ENCODE results near the gene GNA12. TPM values are rescaled to one million over a fixed set of nuclear protein-coding genes. Genes with fewer than 3 reads are reported as not detected.
"Not testable (repeated sequence)": the region's sequence is repeated elsewhere in the genome, so short reads cannot be mapped to it uniquely, and the experiment has no call there.

GNA12 gene
- total RNA-seq, 1 experiment from 2014 or later = 35.5 TPM

DNA sequence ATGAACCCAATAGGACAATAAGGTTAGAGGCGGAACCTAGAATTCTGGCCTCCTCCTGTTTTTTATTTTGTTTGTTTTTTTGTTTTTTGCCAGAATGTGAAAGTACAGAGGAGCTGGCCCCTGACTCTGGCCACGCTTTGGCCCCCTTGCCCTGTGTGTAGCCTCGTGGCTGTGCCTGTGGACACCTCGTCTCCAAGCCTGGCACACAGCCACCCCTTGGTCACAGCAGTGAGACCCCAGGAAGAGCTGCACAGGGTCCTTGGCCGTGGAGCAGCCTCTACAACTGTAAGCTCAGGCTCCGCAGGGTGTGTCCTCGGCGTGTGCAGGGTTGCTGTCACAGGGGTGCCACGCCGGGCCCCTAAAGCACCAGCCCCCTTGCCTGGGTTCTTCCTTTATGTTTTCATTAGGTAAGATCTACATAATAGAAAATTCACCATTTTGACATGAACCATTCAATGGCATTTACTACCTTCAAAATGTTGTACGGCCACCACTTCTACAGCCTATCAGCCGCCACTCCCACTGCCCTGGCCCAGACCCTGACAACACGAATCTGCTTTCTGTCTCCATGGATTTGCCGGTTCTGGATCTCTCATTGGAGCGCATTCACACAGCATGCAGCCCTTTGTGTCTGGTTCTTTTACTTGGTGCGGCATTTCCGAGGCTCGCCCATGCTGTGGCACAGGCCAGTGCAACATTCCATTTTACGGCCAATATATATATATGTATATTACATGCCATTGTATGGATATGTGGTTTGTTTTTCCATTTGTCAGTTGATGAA lies 105.2 kb downstream of the GNA12 start:
- no peak overlapping the region for H3K4me3 ChIP-seq (ENCODE audit: low read depth, low read length, poor library complexity, severe bottlenecking)
- CTCF ChIA-PET = no interaction called here
- TF ChIP-seq, protein P1, sequence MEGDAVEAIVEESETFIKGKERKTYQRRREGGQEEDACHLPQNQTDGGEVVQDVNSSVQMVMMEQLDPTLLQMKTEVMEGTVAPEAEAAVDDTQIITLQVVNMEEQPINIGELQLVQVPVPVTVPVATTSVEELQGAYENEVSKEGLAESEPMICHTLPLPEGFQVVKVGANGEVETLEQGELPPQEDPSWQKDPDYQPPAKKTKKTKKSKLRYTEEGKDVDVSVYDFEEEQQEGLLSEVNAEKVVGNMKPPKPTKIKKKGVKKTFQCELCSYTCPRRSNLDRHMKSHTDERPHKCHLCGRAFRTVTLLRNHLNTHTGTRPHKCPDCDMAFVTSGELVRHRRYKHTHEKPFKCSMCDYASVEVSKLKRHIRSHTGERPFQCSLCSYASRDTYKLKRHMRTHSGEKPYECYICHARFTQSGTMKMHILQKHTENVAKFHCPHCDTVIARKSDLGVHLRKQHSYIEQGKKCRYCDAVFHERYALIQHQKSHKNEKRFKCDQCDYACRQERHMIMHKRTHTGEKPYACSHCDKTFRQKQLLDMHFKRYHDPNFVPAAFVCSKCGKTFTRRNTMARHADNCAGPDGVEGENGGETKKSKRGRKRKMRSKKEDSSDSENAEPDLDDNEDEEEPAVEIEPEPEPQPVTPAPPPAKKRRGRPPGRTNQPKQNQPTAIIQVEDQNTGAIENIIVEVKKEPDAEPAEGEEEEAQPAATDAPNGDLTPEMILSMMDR (conservative IDR thresholded peaks at IDR 0.05; ENCODE audit: low read depth, low read length) = no peak
- TF ChIP-seq EZH2 (IDR thresholded peaks at IDR 0.05; ENCODE audit: borderline replicate concordance, low read depth, low read length, poor library complexity, severe bottlenecking) = no peak
- no peak for DNase-seq (ENCODE audit: low spot score)
- no peaks in the 10 kb centered on the region for H3K27me3 ChIP-seq (replicated peaks; ENCODE audit: insufficient read depth, low read depth, low read length, poor library complexity)
- POLR2A ChIA-PET (ENCODE audit: low non-redundant PET) = no interaction called here
- H3K4me1 ChIP-seq (ENCODE audit: insufficient read depth, low read length, poor library complexity, severe bottlenecking) = peaks cover 9% of the 10 kb centered on the region
- H3K27ac ChIP-seq (ENCODE audit: low read depth, low read length, poor library complexity, severe bottlenecking) = no peak overlapping the region
- H3K36me3 ChIP-seq (ENCODE audit: insufficient read depth, low read length, poor library complexity, severe bottlenecking) = no peaks in the 10 kb centered on the region
- H3K9me3 ChIP-seq (ENCODE audit: low read depth, low read length, poor library complexity, severe bottlenecking) = no peaks in the 10 kb centered on the region
- intact Hi-C loops (cut with micrococcal nuclease; ENCODE audit: unreplicated experiment) = no loop called here
- no TSS peak for BruUV-seq (replicated peaks)

DNA sequence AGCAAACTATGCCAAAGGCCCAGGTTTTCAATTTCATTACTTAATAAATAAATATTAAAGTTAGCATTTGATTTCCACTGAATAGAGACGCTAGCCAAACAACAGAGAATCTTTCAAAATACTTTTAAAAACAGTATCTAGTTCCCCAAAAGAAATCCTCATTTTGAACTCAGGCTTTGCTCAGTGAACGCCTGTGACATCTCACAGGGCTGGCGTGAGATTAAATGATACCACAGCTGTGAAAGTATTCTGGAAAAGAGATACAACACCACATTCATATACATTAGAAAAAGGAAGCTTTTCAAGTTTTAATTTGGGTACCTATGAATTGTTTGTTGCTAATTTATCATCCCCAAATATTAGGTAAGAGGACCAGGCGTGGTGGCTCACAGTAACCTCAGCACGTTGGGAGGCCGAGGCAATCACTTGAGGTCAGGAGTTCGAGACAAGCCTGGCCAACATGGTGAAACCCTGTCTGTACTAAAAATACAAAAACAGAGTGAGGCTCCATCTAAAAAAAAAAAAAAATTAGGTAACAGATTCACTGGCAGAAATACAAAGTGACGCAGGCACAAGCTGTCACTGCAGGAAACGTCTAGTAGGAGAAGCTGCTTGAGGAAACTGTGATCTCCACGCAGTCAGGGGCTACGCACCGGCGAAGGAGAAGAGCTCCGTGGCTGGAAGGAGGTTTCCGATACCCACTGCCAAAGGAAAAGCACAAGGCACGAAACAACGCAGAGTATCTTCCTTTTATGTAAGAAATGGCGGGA lies 106.2 kb downstream of the GNA12 start:
- H3K9me3 ChIP-seq (ENCODE audit: low read depth, low read length, poor library complexity, severe bottlenecking) = no peaks in the 10 kb centered on the region
- H3K27me3 ChIP-seq (replicated peaks; ENCODE audit: insufficient read depth, low read depth, low read length, poor library complexity) = no peaks in the 10 kb centered on the region
- CTCF ChIA-PET = no interaction called here
- TF ChIP-seq, protein P1 (conservative IDR thresholded peaks at IDR 0.05; ENCODE audit: low read depth, low read length) = no peak
- TF ChIP-seq EZH2 (IDR thresholded peaks at IDR 0.05; ENCODE audit: borderline replicate concordance, low read depth, low read length, poor library complexity, severe bottlenecking) = no peak
- POLR2A ChIA-PET (ENCODE audit: low non-redundant PET) = no interaction called here
- H3K36me3 ChIP-seq (ENCODE audit: insufficient read depth, low read length, poor library complexity, severe bottlenecking) = no peaks in the 10 kb centered on the region
- no peak for DNase-seq (ENCODE audit: low spot score)
- H3K27ac ChIP-seq (ENCODE audit: low read depth, low read length, poor library complexity, severe bottlenecking) = no peak overlapping the region
- BruUV-seq (replicated peaks) = no TSS peak
- intact Hi-C loops (cut with micrococcal nuclease; ENCODE audit: unreplicated experiment) = no loop called here
- H3K4me3 ChIP-seq (ENCODE audit: low read depth, low read length, poor library complexity, severe bottlenecking) = no peak overlapping the region
- H3K4me1 ChIP-seq (ENCODE audit: insufficient read depth, low read length, poor library complexity, severe bottlenecking) = peaks cover 9% of the 10 kb centered on the region

DNA sequence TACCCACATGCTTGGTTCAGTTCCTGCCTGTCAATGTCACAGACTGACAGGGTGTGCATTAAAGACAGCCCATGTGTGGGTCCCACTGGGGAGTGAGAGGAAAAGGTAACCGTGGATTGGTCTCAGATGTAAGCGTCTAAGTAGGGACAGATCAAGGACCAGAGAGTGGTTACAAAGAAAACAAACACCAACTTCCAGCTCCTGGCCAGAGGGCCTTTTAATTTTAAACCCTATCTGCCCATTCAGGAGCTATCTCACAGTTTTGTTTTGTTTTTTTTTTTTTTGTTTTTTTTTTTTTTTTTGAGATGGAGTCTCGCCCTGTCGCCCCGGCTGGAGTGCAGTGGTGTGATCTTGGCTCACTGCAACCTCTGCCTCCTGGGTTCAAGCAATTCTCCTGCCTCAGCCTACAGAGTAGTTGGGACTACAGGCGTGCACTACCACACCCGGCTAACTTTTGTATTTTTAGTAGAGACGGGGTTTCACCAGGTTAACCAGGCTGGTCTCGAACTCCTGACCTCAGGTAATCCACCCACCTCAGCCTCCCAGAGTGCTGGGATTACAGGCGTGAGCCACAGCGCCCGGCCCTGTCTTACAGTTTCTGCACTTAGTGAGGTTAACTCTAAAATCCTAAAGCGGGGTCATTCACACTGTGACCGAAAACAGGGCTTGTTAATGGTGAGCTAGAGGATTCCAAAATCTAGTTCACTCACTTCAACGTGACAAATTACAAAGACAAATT lies 106.9 kb downstream of the GNA12 start:
- H3K27me3 ChIP-seq (replicated peaks; ENCODE audit: insufficient read depth, low read depth, low read length, poor library complexity); H3K27ac ChIP-seq (ENCODE audit: low read depth, low read length, poor library complexity, severe bottlenecking); H3K4me1 ChIP-seq (ENCODE audit: insufficient read depth, low read length, poor library complexity, severe bottlenecking); POLR2A ChIA-PET (ENCODE audit: low non-redundant PET); DNase-seq (ENCODE audit: low spot score); BruUV-seq (replicated peaks); H3K4me3 ChIP-seq (ENCODE audit: low read depth, low read length, poor library complexity, severe bottlenecking); H3K9me3 ChIP-seq (ENCODE audit: low read depth, low read length, poor library complexity, severe bottlenecking); intact Hi-C loops (cut with micrococcal nuclease; ENCODE audit: unreplicated experiment); H3K36me3 ChIP-seq (ENCODE audit: insufficient read depth, low read length, poor library complexity, severe bottlenecking); CTCF ChIA-PET: not testable (repeated sequence)

All from A673 (cell line).